Loucy (cell line): ENCODE data around the gene ARHGAP6.

Source experiments
- H2AFZ ChIP-seq: fragments of 200-600 bp; sonication (generic); 2 replicates; pipeline ENCODE4 v1.6.0; 2016; ENCODE audit warnings: antibody characterized with exemption, mild to moderate bottlenecking, low read length, moderate library complexity
- H3F3A ChIP-seq: fragments of 200-600 bp; 2 replicates; pipeline ENCODE4 v1.6.0; 2016; ENCODE audit warnings: antibody characterized with exemption, low read depth, mild to moderate bottlenecking
- H3K27me3 ChIP-seq: fragments of 200-600 bp; sonication (generic); 2 replicates; pipeline ENCODE4 v1.6.1; 2014; ENCODE audit warnings: low read length, mild to moderate bottlenecking; ENCODE audit not compliant: insufficient read depth, poor library complexity, severe bottlenecking
- H3K36me3 ChIP-seq: fragments of 200-600 bp; sonication (generic); 2 replicates; pipeline ENCODE4 v1.6.1; 2016; ENCODE audit warnings: low read length; ENCODE audit not compliant: insufficient read depth
- H3K4me1 ChIP-seq: fragments of 200-600 bp; sonication (generic); 2 replicates; pipeline ENCODE4 v1.5.1; 2014; ENCODE audit warnings: low read length, mild to moderate bottlenecking; ENCODE audit not compliant: insufficient read depth, poor library complexity, severe bottlenecking
- H3K4me2 ChIP-seq: fragments of 200-600 bp; sonication (generic); 2 replicates; pipeline ENCODE4 v1.6.0; 2014; ENCODE audit warnings: antibody characterized with exemption, low read length, low read depth, mild to moderate bottlenecking; ENCODE audit not compliant: poor library complexity, severe bottlenecking
- H3K4me3 ChIP-seq: fragments of 200-600 bp; sonication (generic); 2 replicates; pipeline ENCODE4 v1.5.1; 2014; ENCODE audit warnings: low read length, mild to moderate bottlenecking, mixed read lengths; ENCODE audit not compliant: poor library complexity, severe bottlenecking
- H3K79me2 ChIP-seq: fragments of 200-600 bp; sonication (generic); 2 replicates; pipeline ENCODE4 v1.6.1; 2014; ENCODE audit warnings: low read length; ENCODE audit not compliant: insufficient read depth
- H3K9ac ChIP-seq: fragments of 200-600 bp; sonication (generic); 2 replicates; pipeline ENCODE4 v1.6.0; 2014; ENCODE audit warnings: mild to moderate bottlenecking, low read depth, low read length, moderate library complexity; ENCODE audit not compliant: poor library complexity, severe bottlenecking
- H3K9me2 ChIP-seq: fragments of 200-600 bp; sonication (generic); replicated peaks from 2 replicates; pipeline ENCODE4 v1.6.1; 2016; ENCODE audit warnings: low read depth, low read length, mixed read lengths
- H3K9me3 ChIP-seq: fragments of 200-600 bp; sonication (generic); 2 replicates; pipeline ENCODE4 v1.6.1; 2014; ENCODE audit warnings: mild to moderate bottlenecking, antibody characterized with exemption, low read length, low read depth; ENCODE audit not compliant: insufficient read depth
- H4K20me1 ChIP-seq: fragments of 200-600 bp; sonication (generic); 2 replicates; pipeline ENCODE4 v1.6.0; 2014; ENCODE audit warnings: antibody characterized with exemption, low read length, mild to moderate bottlenecking; ENCODE audit not compliant: insufficient read depth, poor library complexity, severe bottlenecking
- EZH2phosphoT487 ChIP-seq: fragments of 200-600 bp; IDR thresholded peaks from 2 replicates; pipeline ENCODE4 v1.6.1; 2018; ENCODE audit warnings: antibody characterized with exemption, mild to moderate bottlenecking, moderate library complexity, borderline replicate concordance
- TF ChIP-seq, protein P1 (sequence below): fragments of 200-600 bp; sonication (generic); conservative IDR thresholded peaks from 2 replicates; pipeline ENCODE4 v1.5.1; 2014; ENCODE audit warnings: mild to moderate bottlenecking, antibody characterized with exemption, low read length

The ARHGAP6 gene

DNA sequence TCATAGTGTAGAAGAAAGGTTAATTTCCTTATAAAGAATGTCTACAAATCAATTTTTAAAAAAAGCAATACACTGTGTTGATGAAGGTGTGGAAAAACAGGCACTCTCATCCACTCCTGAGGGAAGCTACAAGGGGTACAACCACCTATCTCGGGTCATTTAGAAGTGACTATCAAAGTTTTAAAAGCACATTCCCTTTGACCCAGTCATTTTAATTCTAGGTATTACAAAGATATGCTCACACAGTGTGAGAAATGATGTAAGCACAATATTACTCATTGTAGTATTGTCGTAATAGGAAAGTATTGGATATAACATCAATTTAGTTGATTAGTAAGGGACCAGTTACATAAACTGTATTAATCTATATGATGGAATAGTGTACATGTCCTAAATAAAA lies 562.0 kb downstream of the ARHGAP6 start:
- no peaks in the 10 kb centered on the region for H3K9me2 ChIP-seq
- H3F3A ChIP-seq, result no peaks in the 10 kb centered on the region
- H3K9ac ChIP-seq, result no peak overlapping the region
- no peaks in the 10 kb centered on the region for H3K79me2 ChIP-seq
- H4K20me1 ChIP-seq, result no peaks in the 10 kb centered on the region
- TF ChIP-seq, protein P1, sequence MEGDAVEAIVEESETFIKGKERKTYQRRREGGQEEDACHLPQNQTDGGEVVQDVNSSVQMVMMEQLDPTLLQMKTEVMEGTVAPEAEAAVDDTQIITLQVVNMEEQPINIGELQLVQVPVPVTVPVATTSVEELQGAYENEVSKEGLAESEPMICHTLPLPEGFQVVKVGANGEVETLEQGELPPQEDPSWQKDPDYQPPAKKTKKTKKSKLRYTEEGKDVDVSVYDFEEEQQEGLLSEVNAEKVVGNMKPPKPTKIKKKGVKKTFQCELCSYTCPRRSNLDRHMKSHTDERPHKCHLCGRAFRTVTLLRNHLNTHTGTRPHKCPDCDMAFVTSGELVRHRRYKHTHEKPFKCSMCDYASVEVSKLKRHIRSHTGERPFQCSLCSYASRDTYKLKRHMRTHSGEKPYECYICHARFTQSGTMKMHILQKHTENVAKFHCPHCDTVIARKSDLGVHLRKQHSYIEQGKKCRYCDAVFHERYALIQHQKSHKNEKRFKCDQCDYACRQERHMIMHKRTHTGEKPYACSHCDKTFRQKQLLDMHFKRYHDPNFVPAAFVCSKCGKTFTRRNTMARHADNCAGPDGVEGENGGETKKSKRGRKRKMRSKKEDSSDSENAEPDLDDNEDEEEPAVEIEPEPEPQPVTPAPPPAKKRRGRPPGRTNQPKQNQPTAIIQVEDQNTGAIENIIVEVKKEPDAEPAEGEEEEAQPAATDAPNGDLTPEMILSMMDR, result no peak
- no peak for TF ChIP-seq EZH2phosphoT487
- H3K36me3 ChIP-seq, result no peaks in the 10 kb centered on the region
- H3K4me3 ChIP-seq, result no peak overlapping the region
- H3K9me3 ChIP-seq, result no peaks in the 10 kb centered on the region
- peaks cover 5% of the 10 kb centered on the region for H3K4me1 ChIP-seq
- H3K27me3 ChIP-seq, result no peaks in the 10 kb centered on the region
- no peak overlapping the region for H2AFZ ChIP-seq
- H3K4me2 ChIP-seq, result no peak overlapping the region

DNA sequence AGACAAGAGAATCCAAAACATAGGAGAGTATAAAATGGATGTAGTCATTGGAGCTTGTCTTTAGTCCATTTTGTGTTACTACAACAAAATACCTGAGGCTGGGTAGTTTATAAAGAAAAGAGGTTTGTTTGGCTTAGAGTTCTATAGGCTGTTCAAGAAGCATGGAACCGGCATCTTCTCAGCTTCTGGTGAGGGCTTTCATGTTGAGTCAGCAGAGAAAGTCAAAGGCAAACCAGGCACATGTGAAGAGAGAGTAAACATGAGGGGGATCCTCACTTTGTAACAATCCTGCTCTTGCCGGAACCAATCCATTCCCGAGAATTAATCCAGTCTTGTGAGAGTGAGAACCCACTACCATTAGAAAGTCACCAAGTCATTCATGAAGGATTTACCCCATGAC lies 562.7 kb downstream of the ARHGAP6 start:
- TF ChIP-seq EZH2phosphoT487, result no peak
- TF ChIP-seq, protein P1, result no peak
- H3K9me3 ChIP-seq, result no peaks in the 10 kb centered on the region
- H2AFZ ChIP-seq, result no peak overlapping the region
- no peak overlapping the region for H3K4me3 ChIP-seq
- no peak overlapping the region for H3K4me2 ChIP-seq
- no peaks in the 10 kb centered on the region for H3K79me2 ChIP-seq
- no peaks in the 10 kb centered on the region for H3K9me2 ChIP-seq
- H3K4me1 ChIP-seq, result no peaks in the 10 kb centered on the region
- H3K9ac ChIP-seq, result no peak overlapping the region
- no peaks in the 10 kb centered on the region for H3K36me3 ChIP-seq
- H3K27me3 ChIP-seq, result no peaks in the 10 kb centered on the region
- no peaks in the 10 kb centered on the region for H3F3A ChIP-seq
- no peaks in the 10 kb centered on the region for H4K20me1 ChIP-seq

DNA sequence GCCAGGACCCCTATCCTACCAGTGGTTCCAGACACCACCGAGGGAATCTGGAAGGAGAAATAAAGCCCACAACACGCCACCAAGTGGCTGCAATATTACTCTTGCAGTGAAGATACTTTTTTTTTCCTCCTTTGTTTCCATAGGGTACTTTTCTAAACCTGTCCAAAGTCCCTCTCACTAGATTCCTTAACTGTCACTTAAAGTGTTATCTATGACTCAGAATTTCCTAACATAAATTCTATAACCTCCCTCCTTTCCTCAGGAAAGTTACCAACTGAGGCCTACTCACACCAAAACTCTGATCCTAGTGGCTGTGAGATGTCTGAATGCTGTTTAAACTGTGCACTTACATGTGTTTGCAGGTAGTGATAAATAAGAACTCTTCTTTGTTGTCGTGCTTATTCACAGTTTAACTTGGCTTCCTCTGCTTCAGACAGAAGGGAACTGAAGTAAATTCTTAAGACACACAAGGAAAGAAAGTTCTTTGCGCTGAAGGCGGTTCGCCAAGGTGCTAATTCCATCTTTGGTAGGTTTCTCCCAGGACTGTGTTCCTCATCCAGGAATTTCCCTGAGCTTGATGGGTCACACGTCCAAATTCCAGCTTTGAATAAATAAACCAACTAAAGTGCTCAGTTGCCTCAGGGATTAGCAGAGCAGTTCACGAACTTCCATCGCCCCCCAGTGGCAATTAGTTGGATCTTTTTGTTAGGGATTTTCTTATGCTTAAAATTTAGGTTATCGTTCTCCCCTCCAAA lies 565.3 kb downstream of the ARHGAP6 start:
- Histone ChIP-seq H4K20me1 (no peaks in the 10 kb centered on the region), H3K9me3 (no peaks in the 10 kb centered on the region), H3K9me2 (no peaks in the 10 kb centered on the region), H3F3A (no peaks in the 10 kb centered on the region), H3K4me2 (no peak overlapping the region), H3K4me3 (no peak overlapping the region), H3K4me1 (no peaks in the 10 kb centered on the region), H3K27me3 (no peaks in the 10 kb centered on the region), H3K36me3 (no peaks in the 10 kb centered on the region), H2AFZ (no peak overlapping the region), H3K9ac (no peak overlapping the region), H3K79me2 (no peaks in the 10 kb centered on the region)
- no peak for TF ChIP-seq EZH2phosphoT487
- TF ChIP-seq, protein P1, result peak; percentile 58
